Type B pancreatic cell (in vitro differentiated cells): Measurements from ENCODE around the gene RBM20. TPM values are rescaled to one million over a fixed set of nuclear protein-coding genes. Genes with fewer than 3 reads are reported as not detected.

Experiments used
- DNase-seq: peaks from one replicate; pipeline ENCODE4 v3.0.0; 2021; ENCODE audit warnings: mixed read lengths; ENCODE audit not compliant: unreplicated experiment; ENCODE audit errors: extremely low spot score
- H3K27ac Mint-ChIP-seq: 2 replicates; pipeline ENCODE4 v1.8.0; 2021; ENCODE audit warnings: mild to moderate bottlenecking, mixed read lengths
- H3K27me3 Mint-ChIP-seq: 2 replicates; pipeline ENCODE4 v1.8.0; 2021; ENCODE audit warnings: mixed read lengths
- H3K36me3 Mint-ChIP-seq: 2 replicates; pipeline ENCODE4 v1.8.0; 2021; ENCODE audit warnings: mixed read lengths
- H3K4me1 Mint-ChIP-seq: one replicate; pipeline ENCODE4 v1.8.0; 2021; ENCODE audit warnings: mixed read lengths; ENCODE audit not compliant: unreplicated experiment
- H3K4me3 Mint-ChIP-seq: 2 replicates; pipeline ENCODE4 v1.8.0; 2021; ENCODE audit warnings: mild to moderate bottlenecking, mixed read lengths
- H3K9me3 Mint-ChIP-seq: 2 replicates; pipeline ENCODE4 v1.8.0; 2021; ENCODE audit warnings: mixed read lengths
- CTCF ChIP-seq: fragments of 200-600 bp; sonication (generic); conservative IDR thresholded peaks from 2 replicates; pipeline ENCODE4 v1.5.0; 2021; ENCODE audit warnings: antibody characterized with exemption, mild to moderate bottlenecking
- total RNA-seq: library from RNA; stranded (reverse); gene quantifications from 2 replicates; pipeline ENCODE4 v1.2.1, GENCODE V29; 2021; ENCODE audit warnings: low replicate concordance

RBM20 gene
- total RNA-seq, 1 donor from 2014 or later, result 5.2 TPM

- DNase-seq, result no peak
- no peaks in the 10 kb centered on the region for H3K27me3 Mint-ChIP-seq
- no peak for TF ChIP-seq CTCF
- H3K36me3 Mint-ChIP-seq, result no peaks in the 10 kb centered on the region
- H3K27ac Mint-ChIP-seq, result peak overlapping the region; percentile 92
- peaks cover 36% of the 10 kb centered on the region for H3K4me1 Mint-ChIP-seq
- no peak overlapping the region for H3K4me3 Mint-ChIP-seq
- H3K9me3 Mint-ChIP-seq, result no peaks in the 10 kb centered on the region
Observed at GRCh38 chr10:110859206-110859972, 215.3 kb downstream of the RBM20 start.

GRCh38 chr10:110859973-110860376 is 215.8 kb downstream of the RBM20 start:
- peak overlapping the region; percentile 92 for H3K27ac Mint-ChIP-seq
- peak overlapping the region; percentile 15 for H3K4me3 Mint-ChIP-seq
- no peaks in the 10 kb centered on the region for H3K9me3 Mint-ChIP-seq
- no peaks in the 10 kb centered on the region for H3K27me3 Mint-ChIP-seq
- no peak for TF ChIP-seq CTCF
- no peak for DNase-seq
- no peaks in the 10 kb centered on the region for H3K36me3 Mint-ChIP-seq
- H3K4me1 Mint-ChIP-seq, result peaks cover 41% of the 10 kb centered on the region

- Mint-ChIP-seq H3K27ac (peak overlapping the region; percentile 92), H3K36me3 (no peaks in the 10 kb centered on the region), H3K27me3 (no peaks in the 10 kb centered on the region), H3K4me3 (peak overlapping the region; percentile 10), H3K4me1 (peaks cover 48% of the 10 kb centered on the region), H3K9me3 (no peaks in the 10 kb centered on the region)
- no peak for TF ChIP-seq CTCF
- DNase-seq, result no peak
Observed at GRCh38 chr10:110860576-110861241, 216.6 kb downstream of the RBM20 start.

- no peak for TF ChIP-seq CTCF
- Mint-ChIP-seq H3K27ac (peak overlapping the region; percentile 92), H3K9me3 (no peaks in the 10 kb centered on the region), H3K4me1 (peaks cover 52% of the 10 kb centered on the region), H3K36me3 (no peaks in the 10 kb centered on the region), H3K4me3 (no peak overlapping the region), H3K27me3 (no peaks in the 10 kb centered on the region)
- no peak for DNase-seq
Observed at GRCh38 chr10:110861476-110861875, 217.3 kb downstream of the RBM20 start.

- TF ChIP-seq CTCF, result no peak
- DNase-seq, result no peak
- H3K4me3 Mint-ChIP-seq, result no peak overlapping the region
- peaks cover 52% of the 10 kb centered on the region for H3K4me1 Mint-ChIP-seq
- H3K27me3 Mint-ChIP-seq, result no peaks in the 10 kb centered on the region
- H3K27ac Mint-ChIP-seq, result peak overlapping the region; percentile 52
- no peaks in the 10 kb centered on the region for H3K36me3 Mint-ChIP-seq
- no peaks in the 10 kb centered on the region for H3K9me3 Mint-ChIP-seq
Observed at GRCh38 chr10:110861930-110862649, 218.0 kb downstream of the RBM20 start.
